ENCODE results near the gene CCDC106. TPM values are rescaled to one million over a fixed set of nuclear protein-coding genes. Genes with fewer than 3 reads are reported as not detected.

The CCDC106 gene
- total RNA-seq, 1 experiment from 2014 or later = 19.9 TPM

- no peaks in the 10 kb centered on the region for H4K20me1 ChIP-seq (ENCODE audit: control insufficient read depth, insufficient read depth, insufficient read length)
- H4K8ac ChIP-seq (replicated peaks; ENCODE audit: insufficient read length, low read depth, low read length) = no peak overlapping the region
- no peak overlapping the region for H3T11ph ChIP-seq (ENCODE audit: low read length)
- H3K56ac ChIP-seq (ENCODE audit: insufficient read length, low read depth, low read length) = no peak overlapping the region
- no peak overlapping the region for H2BK120ac ChIP-seq (ENCODE audit: low read depth, low read length, poor library complexity, severe bottlenecking)
- H2AK5ac ChIP-seq (ENCODE audit: insufficient read length, low read length) = no peak overlapping the region
- no peak overlapping the region for H3K14ac ChIP-seq (ENCODE audit: insufficient read depth, low read length)
- peaks cover 4% of the 10 kb centered on the region for H3K23me2 ChIP-seq (ENCODE audit: insufficient read length, low read depth, low read length, poor library complexity, severe bottlenecking)
- no peak overlapping the region for H2AFZ ChIP-seq (ENCODE audit: low read length)
- H3K9ac ChIP-seq (ENCODE audit: extremely low read depth, insufficient read length, low read length) = peak overlapping the region; percentile 33
- H3K4me3 Mint-ChIP-seq = peak overlapping the region; percentile 57 to 78
- no peaks in the 10 kb centered on the region for H3K27me3 ChIP-seq (ENCODE audit: insufficient read depth, low read length)
- H2BK5ac ChIP-seq (ENCODE audit: insufficient read length, low read length) = no peak overlapping the region
- peak overlapping the region; percentile 75 for H3K4me2 ChIP-seq (ENCODE audit: insufficient read depth, insufficient read length, low read length)
- H3K36me3 Mint-ChIP-seq (ENCODE audit: insufficient read depth in 1 of 3, low read depth in 3 of 3) = peaks cover 15 to 21% (median 18%) of the 10 kb centered on the region in 3 experiments; a peak in 6 of 7 replicates
- H3K9me3 Mint-ChIP-seq = peaks cover 2 to 4% of the 10 kb centered on the region in 2 experiments; a peak in 2 of 5 replicates
- peaks cover 29 to 39% of the 10 kb centered on the region in 2 experiments for H3K4me1 Mint-ChIP-seq
- no peaks in the 10 kb centered on the region for H3K9me3 ChIP-seq (ENCODE audit: control insufficient read depth, low read depth, low read length)
- no peaks in the 10 kb centered on the region for H3K27me3 Mint-ChIP-seq (ENCODE audit: low read depth)
- H3K4ac ChIP-seq (ENCODE audit: low read depth, low read length) = no peak overlapping the region
- no peak overlapping the region for H2BK15ac ChIP-seq (ENCODE audit: low read depth, low read length)
- no CpG with 5 or more reads among the region's 15 CpGs for WGBS (ENCODE audit: extremely low coverage, insufficient read length, low lambda C conversion rate)
- no peaks in the 10 kb centered on the region for H3K79me2 ChIP-seq (ENCODE audit: insufficient read depth, low read length)
- no peak for DNase-seq
- H4K91ac ChIP-seq (ENCODE audit: insufficient read length, low read depth, low read length) = no peak overlapping the region
- no peak overlapping the region for H4K5ac ChIP-seq (ENCODE audit: insufficient read length, low read depth, low read length)
- H3K4me1 ChIP-seq (ENCODE audit: insufficient read depth, low read length) = peaks cover 2% of the 10 kb centered on the region; the same call in 1 of the 2 replicates
- H3K18ac ChIP-seq (ENCODE audit: insufficient read length, low read depth, low read length) = peak overlapping the region; percentile 54
- TF ChIP-seq, protein P1, sequence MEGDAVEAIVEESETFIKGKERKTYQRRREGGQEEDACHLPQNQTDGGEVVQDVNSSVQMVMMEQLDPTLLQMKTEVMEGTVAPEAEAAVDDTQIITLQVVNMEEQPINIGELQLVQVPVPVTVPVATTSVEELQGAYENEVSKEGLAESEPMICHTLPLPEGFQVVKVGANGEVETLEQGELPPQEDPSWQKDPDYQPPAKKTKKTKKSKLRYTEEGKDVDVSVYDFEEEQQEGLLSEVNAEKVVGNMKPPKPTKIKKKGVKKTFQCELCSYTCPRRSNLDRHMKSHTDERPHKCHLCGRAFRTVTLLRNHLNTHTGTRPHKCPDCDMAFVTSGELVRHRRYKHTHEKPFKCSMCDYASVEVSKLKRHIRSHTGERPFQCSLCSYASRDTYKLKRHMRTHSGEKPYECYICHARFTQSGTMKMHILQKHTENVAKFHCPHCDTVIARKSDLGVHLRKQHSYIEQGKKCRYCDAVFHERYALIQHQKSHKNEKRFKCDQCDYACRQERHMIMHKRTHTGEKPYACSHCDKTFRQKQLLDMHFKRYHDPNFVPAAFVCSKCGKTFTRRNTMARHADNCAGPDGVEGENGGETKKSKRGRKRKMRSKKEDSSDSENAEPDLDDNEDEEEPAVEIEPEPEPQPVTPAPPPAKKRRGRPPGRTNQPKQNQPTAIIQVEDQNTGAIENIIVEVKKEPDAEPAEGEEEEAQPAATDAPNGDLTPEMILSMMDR (conservative IDR thresholded peaks at IDR 0.05) = no peak
- H2BK20ac ChIP-seq (ENCODE audit: low read depth, low read length, poor library complexity, severe bottlenecking) = no peak overlapping the region
- no peaks in the 10 kb centered on the region for H3K79me1 ChIP-seq (ENCODE audit: insufficient read depth, low read depth, low read length, poor library complexity, severe bottlenecking)
- no peak overlapping the region for H3K23ac ChIP-seq (ENCODE audit: insufficient read length, low read depth, low read length)
- H2BK12ac ChIP-seq (ENCODE audit: insufficient read length, low read depth, low read length) = no peak overlapping the region
- H3K27ac ChIP-seq (ENCODE audit: insufficient read length, low read depth, low read length) = no peak overlapping the region
- no peak overlapping the region; a peak in 1 of 7 replicates for H3K27ac Mint-ChIP-seq
Observed at GRCh38 chr19:55600662-55601028, 47.4 kb upstream of the CCDC106 start.

Measured in H9 (cell line).